HL-60 (cell line): ENCODE measurements around the gene GABBR2.

ENCODE experiments used
- GABPA ChIP-seq: IDR thresholded peaks from 2 replicates; pipeline ENCODE4 v1.6.1; 2012; ENCODE audit warnings: low read depth
- TF ChIP-seq, protein P1 (sequence below): IDR thresholded peaks from one replicate; pipeline ENCODE4 v1.5.1; 2011; ENCODE audit warnings: low read length, control low read depth, inconsistent platforms; ENCODE audit not compliant: insufficient read depth

DNA sequence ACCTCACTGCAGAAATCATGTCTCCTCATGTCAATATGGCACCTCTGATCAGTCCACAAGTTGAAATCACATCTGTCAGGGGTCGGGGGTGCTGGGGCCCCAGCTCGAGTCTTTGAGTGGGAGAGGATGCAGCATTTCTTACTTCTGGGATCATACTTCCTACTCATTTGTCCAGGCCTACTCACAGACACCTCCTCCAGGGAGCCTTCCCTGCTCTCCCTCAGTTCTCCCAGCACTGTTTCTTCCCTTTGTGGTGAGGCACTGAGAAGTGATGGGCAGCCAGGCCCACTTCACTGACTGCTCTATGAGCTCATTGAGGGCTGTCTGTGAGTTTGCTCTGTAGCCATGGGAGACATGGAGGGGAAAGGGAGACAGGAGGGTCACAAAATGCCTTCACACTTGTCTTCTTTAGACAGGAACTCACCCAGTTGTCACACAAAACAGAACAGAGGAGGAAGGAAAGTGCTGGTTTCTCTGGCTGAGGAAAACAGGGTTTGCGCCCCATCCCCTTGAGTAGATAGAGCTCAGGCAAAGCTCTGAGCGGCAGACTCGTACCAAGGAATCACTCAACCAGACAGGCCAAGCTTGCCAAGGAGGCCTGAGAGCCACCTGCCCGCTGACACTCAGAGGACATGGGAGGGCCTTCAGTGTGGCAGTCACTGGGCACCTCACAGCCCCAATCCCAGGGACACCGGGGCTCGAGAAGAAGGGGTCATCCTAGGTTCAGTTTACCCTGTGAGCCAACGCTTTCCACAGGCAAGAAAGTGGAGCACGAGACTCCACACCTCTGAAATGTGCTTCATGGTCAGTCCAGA, 152.9 kb downstream of the GABBR2 start:
- TF ChIP-seq, protein P1, sequence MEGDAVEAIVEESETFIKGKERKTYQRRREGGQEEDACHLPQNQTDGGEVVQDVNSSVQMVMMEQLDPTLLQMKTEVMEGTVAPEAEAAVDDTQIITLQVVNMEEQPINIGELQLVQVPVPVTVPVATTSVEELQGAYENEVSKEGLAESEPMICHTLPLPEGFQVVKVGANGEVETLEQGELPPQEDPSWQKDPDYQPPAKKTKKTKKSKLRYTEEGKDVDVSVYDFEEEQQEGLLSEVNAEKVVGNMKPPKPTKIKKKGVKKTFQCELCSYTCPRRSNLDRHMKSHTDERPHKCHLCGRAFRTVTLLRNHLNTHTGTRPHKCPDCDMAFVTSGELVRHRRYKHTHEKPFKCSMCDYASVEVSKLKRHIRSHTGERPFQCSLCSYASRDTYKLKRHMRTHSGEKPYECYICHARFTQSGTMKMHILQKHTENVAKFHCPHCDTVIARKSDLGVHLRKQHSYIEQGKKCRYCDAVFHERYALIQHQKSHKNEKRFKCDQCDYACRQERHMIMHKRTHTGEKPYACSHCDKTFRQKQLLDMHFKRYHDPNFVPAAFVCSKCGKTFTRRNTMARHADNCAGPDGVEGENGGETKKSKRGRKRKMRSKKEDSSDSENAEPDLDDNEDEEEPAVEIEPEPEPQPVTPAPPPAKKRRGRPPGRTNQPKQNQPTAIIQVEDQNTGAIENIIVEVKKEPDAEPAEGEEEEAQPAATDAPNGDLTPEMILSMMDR: no peak
- TF ChIP-seq GABPA: no peak
